ENCODE data around the gene MROH7.
"Not testable (repeated sequence)": the region's sequence is repeated elsewhere in the genome, so short reads cannot be mapped to it uniquely, and the experiment has no call there.

Gene MROH7

DNA sequence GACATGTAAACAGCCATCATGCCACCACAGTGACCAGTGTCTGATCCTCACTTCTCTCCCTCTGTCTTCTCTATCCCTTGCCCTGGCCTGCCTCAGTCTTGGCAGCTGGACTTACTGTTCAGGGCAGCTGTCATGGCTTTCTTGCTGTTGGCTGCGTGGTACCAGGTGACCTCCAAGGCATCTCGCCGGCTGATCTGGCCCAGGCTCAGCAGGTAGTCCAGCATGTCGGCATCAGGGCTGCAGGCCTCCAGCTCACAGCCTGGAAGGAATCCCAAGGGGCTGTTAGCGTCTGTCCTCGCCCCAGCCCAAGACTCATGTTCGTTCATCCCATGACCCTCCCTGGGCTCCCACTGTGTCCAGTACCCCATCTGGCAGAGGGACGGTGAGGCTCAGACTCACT lies 21.8 kb upstream of the MROH7 start:
- no peak overlapping the region for H3K4me3 ChIP-seq (ENCODE audit: low read depth, low read length)

DNA sequence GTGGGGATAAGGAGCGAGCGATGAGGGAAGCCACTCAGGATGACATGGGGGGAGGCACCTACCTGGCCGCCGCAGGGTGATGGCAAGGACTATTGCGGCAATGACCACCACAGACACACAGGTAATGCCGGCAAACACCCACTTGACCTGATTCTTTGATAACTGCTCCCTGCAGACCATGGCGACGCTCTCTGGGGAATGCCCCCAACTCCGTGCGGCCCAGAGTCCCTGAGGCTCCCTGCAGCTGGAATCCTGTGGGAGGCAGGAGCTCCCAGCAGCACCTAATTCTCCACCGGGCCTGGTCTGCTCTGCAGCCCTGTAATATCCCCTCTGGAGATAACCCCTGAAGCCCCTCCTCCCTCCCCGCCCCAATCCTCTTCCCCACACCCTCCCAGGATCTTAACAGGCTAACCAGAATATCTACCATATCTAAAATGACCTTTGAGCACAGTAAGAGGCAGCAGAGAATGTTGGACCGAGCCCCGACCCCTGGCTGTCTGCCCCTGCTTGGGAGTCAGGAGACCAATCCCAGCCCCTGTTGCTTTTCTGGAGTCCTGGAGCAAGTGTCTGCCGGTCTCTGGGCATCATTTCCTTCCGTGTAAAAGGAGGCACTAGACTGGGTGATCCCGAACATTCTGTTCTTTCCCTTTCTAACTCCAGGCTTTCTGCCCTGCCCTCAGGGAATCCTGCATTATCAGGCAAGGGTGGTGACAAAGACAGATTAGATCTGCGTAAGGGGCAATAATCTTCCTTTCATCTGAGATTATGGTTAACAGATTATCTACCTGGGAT lies 18.2 kb upstream of the MROH7 start, which contains the start of gene FAM151A:
Gene FAM151A (minus strand): TSS at position 310 of the 792 bp plus-strand sequence. CDS start 130 bp downstream, at position 180.
- no peak for DNase-seq (ENCODE audit: low read depth)
- H3K4me3 ChIP-seq (ENCODE audit: low read depth, low read length), result no peak within 1 kb of the TSS
- TF ChIP-seq, protein P1, sequence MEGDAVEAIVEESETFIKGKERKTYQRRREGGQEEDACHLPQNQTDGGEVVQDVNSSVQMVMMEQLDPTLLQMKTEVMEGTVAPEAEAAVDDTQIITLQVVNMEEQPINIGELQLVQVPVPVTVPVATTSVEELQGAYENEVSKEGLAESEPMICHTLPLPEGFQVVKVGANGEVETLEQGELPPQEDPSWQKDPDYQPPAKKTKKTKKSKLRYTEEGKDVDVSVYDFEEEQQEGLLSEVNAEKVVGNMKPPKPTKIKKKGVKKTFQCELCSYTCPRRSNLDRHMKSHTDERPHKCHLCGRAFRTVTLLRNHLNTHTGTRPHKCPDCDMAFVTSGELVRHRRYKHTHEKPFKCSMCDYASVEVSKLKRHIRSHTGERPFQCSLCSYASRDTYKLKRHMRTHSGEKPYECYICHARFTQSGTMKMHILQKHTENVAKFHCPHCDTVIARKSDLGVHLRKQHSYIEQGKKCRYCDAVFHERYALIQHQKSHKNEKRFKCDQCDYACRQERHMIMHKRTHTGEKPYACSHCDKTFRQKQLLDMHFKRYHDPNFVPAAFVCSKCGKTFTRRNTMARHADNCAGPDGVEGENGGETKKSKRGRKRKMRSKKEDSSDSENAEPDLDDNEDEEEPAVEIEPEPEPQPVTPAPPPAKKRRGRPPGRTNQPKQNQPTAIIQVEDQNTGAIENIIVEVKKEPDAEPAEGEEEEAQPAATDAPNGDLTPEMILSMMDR (IDR thresholded peaks at IDR 0.05; ENCODE audit: control insufficient read depth, extremely low read depth, insufficient read depth), result no peak

More for the DNA sequence above, 21.8 kb upstream of the MROH7 start:
- no peak for DNase-seq (ENCODE audit: low read depth)
- TF ChIP-seq, protein P1 (IDR thresholded peaks at IDR 0.05; ENCODE audit: control insufficient read depth, extremely low read depth, insufficient read depth), result no peak

DNA sequence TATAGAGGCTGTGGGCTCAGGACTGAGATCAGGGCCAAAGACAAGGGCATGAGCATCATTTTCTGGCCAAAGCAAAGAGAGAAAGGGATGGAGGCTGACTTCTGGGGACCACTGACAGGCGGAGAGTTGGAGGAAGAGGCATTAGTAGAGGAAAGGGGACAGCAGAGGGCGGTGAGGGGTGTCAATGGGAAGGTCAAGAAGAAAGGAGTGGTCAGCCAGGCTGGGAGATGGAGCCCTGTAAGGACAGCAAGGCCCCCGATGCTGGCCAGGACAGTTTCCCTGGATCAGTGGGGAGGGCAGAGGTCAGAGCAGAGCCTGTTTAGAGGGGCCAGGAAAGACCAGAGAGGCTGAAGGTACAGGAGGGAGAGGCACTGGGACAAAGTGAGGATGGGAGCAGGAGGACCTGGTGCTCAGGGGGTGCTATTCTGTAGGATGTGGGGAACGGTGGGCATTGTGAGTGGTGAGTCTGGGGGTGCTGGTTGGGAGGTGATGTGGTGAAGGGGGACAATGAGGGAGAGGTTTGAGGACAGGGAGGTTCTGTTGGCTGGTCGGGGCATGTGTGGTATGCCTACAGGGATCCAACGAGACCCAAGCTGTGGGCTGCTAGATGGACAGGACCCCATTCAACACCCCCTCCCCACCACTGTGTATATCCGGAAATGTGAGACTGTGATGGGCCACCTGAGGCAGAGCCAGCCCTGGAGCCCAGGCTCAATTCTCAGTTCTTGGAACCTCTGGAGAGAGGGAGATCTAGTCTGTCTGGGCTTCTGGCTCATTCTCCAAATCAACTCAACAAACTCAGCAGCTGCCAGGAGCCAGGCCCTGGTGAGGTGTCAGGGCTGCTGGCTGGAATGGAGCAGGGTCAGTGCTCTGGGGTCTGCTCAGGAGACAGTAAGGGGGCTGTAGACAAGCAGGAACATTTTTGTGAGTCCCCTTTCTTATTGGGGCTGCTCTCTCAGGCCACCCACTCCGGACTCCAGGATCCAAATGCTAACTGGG lies 16.8 kb upstream of the MROH7 start:
- DNase-seq (ENCODE audit: low read depth), result no peak
- TF ChIP-seq, protein P1 (IDR thresholded peaks at IDR 0.05; ENCODE audit: control insufficient read depth, extremely low read depth, insufficient read depth), result no peak
- H3K4me3 ChIP-seq (ENCODE audit: low read depth, low read length), result no peak overlapping the region

DNA sequence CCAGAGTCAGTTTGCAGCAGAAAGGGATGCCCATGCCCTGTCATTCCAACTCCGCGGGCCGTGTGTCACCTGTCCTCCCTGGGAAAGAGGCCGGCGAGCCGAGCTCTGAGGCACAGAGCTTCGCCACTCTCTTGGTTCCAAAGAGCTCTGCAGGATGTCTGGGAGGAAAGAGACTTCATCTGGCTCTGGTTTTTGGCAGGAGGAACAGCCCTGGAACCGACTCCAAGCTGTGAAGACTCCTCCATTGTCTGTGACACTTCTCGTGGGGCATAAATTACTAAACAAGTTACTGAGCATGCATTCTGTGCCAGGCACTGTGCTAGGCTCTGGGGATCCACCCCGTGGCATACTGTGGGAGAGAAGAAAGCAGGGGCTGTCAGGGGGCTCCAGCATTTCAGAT lies 14.4 kb upstream of the MROH7 start:
- TF ChIP-seq, protein P1 (IDR thresholded peaks at IDR 0.05; ENCODE audit: control insufficient read depth, extremely low read depth, insufficient read depth), result no peak
- no peak for DNase-seq (ENCODE audit: low read depth)
- H3K4me3 ChIP-seq (ENCODE audit: low read depth, low read length), result no peak overlapping the region

DNA sequence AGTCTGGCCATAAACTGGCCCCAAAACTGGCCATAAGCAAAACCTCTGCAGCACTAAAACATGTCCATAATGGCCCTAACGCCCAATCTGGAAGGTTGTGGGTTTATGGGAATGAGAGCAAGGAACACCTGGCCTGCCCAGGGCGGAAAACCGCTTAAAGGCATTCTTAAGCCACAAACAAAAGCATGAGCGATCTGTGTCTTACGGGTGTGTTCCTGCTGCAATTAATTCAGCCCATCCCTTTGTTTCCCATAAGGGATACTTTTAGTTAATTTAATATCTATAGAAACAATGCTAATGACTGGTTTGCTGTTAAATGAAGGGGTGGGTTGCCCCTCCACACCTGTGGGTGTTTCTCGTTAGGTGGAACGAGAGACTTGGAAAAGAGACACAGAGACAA lies 5.8 kb upstream of the MROH7 start:
- DNase-seq (ENCODE audit: low read depth); H3K4me3 ChIP-seq (ENCODE audit: low read depth, low read length): not testable (repeated sequence)

DNA sequence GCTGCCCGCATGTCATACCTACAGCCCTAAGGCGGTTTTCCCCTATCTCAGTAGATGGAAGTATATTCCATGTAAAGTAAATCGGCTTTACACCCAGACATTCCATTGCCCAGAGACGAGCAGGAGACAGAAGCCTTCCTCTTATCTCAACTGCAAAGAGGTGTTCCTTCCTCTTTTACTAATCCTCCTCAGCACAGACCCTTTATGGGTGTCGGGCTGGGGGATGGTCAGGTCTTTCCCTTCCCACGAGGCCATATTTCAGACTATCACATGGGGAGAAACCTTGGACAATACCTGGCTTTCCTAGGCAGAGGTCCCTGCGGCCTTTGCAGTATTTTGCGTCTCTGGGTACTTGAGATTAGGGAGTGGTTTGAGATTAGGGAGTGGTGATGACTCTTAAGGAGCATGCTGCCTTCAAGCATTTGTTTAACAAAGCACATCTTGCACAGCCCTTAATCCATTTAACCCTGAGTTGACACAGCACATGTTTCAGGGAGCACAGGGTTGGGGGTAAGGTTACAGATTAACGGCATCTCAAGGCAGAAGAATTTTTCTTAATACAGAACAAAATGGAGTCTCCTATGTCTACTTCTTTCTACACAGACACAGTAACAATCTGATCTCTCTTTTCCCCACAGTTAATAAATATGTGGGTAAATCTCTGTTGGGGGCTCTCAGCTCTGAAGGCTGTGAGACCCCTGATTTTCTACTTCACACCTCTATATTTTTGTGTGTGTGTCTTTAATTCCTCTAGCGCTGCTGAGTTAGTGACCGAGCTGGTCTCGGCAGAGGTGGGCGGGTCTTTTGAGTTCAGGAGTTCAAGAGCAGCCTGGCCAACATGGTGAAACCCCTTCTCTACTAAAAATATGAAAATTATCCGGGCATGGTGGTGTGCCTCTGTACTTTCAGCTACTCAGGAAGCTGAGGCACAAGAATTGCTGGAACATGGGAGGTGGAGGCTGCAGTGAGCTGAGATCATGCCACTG lies 4.8 kb upstream of the MROH7 start:
- H3K4me3 ChIP-seq (ENCODE audit: low read depth, low read length); DNase-seq (ENCODE audit: low read depth): not testable (repeated sequence)

DNA sequence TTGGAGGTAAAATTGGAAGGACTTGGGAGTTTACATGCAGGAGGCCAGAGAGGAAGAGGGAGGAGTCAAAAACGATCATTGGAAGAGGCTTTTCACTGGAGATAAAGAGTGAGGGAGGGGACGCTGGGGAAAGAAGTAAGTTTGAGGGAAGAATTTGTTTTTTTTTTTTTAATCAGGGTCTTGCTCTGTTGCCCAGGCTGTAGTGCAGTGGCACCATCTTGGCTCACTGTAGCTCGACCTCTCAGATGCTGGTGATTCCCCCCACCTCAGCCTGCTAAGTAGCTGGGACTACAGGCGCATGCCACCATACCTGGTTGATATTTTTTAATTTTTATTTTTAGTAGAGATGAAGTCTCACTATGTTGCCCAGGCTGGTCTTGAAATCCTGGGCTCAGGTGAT lies 1.2 kb upstream of the MROH7 start:
- TF ChIP-seq, protein P1 (IDR thresholded peaks at IDR 0.05; ENCODE audit: control insufficient read depth, extremely low read depth, insufficient read depth), result no peak
- no peak overlapping the region for H3K4me3 ChIP-seq (ENCODE audit: low read depth, low read length)
- DNase-seq (ENCODE audit: low read depth), result no peak
